Measurements from ENCODE around the gene SNCA.

The SNCA gene

DNA sequence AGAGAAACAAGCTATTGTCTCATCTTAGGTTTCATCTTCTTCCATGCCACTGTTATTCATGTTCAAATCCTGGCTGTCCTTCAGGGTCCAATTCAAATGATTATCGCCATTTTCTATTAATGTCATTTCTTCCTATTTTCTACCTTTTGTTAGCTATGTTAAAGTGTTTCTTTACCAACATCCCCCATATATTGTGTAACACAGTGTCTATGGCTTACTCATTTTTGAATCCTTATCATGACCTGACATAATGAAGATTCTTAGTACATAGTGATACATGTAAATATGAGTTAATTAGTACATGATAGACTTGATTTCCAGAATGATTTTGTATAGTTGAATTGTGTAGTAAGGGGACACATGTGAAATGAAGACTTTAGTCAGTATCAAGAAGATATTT, 152.4 kb downstream of the SNCA start:
- H4K20me1 ChIP-seq (ENCODE audit: control insufficient read depth, insufficient read depth, low read depth, low read length): no peaks in the 10 kb centered on the region
- no peaks in the 10 kb centered on the region for H3K4me1 ChIP-seq (ENCODE audit: control insufficient read depth, low read length)
- H3F3A ChIP-seq (ENCODE audit: control insufficient read depth, insufficient read depth): no peaks in the 10 kb centered on the region
- no peaks in the 10 kb centered on the region for H3K79me2 ChIP-seq (ENCODE audit: control insufficient read depth, low read length)
- H3K4me2 ChIP-seq (ENCODE audit: low read length): no peak overlapping the region
- H3K36me3 ChIP-seq (ENCODE audit: control insufficient read depth, low read length): no peaks in the 10 kb centered on the region
- H3K9me2 ChIP-seq (replicated peaks; ENCODE audit: control insufficient read depth, low read length): no peaks in the 10 kb centered on the region; the same call in 1 of the 2 replicates
- H3K27me3 ChIP-seq (ENCODE audit: control insufficient read depth, low read length): no peaks in the 10 kb centered on the region
- TF ChIP-seq CTCF (IDR thresholded peaks at IDR 0.05; ENCODE audit: low read depth, low read length, poor library complexity, severe bottlenecking) (no peak), EZH2phosphoT487 (IDR thresholded peaks at IDR 0.05; ENCODE audit: borderline replicate concordance, low read length) (no peak)
- H3K4me3 ChIP-seq (ENCODE audit: low read length): no peak overlapping the region
- H3K9me3 ChIP-seq (ENCODE audit: control insufficient read depth, insufficient read depth, low read length): no peaks in the 10 kb centered on the region
- H3K27ac ChIP-seq (ENCODE audit: low read depth, low read length): no peak overlapping the region

DNA sequence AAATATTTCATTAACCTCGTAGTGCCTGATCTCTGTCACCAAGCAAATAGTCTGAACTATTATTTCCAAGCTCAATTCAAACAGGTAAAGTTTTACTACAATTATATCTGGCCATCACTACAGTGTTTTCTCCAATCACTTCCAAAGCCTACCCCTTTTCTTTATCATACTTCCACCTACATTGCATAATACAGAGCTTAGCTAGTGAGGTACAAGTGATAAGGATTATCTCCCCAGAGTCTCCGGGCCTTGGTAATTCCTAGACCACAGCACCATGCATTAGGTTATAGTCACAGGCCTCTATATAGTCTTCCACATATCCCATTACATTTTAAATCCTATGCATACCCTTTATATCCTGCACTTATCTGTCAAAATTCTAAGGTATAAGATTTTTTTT, 154.2 kb downstream of the SNCA start:
- H3F3A ChIP-seq (ENCODE audit: control insufficient read depth, insufficient read depth): no peaks in the 10 kb centered on the region
- H3K9me3 ChIP-seq (ENCODE audit: control insufficient read depth, insufficient read depth, low read length): no peaks in the 10 kb centered on the region
- no peaks in the 10 kb centered on the region for H4K20me1 ChIP-seq (ENCODE audit: control insufficient read depth, insufficient read depth, low read depth, low read length)
- TF ChIP-seq CTCF (IDR thresholded peaks at IDR 0.05; ENCODE audit: low read depth, low read length, poor library complexity, severe bottlenecking) (no peak), EZH2phosphoT487 (IDR thresholded peaks at IDR 0.05; ENCODE audit: borderline replicate concordance, low read length) (no peak)
- H3K79me2 ChIP-seq (ENCODE audit: control insufficient read depth, low read length): no peaks in the 10 kb centered on the region
- no peaks in the 10 kb centered on the region for H3K4me1 ChIP-seq (ENCODE audit: control insufficient read depth, low read length)
- H3K36me3 ChIP-seq (ENCODE audit: control insufficient read depth, low read length): no peaks in the 10 kb centered on the region
- H3K9me2 ChIP-seq (replicated peaks; ENCODE audit: control insufficient read depth, low read length): no peaks in the 10 kb centered on the region; the same call in 1 of the 2 replicates
- H3K27me3 ChIP-seq (ENCODE audit: control insufficient read depth, low read length): no peaks in the 10 kb centered on the region
- no peak overlapping the region for H3K27ac ChIP-seq (ENCODE audit: low read depth, low read length)
- no peak overlapping the region for H3K4me3 ChIP-seq (ENCODE audit: low read length)
- H3K4me2 ChIP-seq (ENCODE audit: low read length): no peak overlapping the region

- no peaks in the 10 kb centered on the region for H3K79me2 ChIP-seq (ENCODE audit: control insufficient read depth, low read length)
- no peaks in the 10 kb centered on the region for H4K20me1 ChIP-seq (ENCODE audit: control insufficient read depth, insufficient read depth, low read depth, low read length)
- H3K27ac ChIP-seq (ENCODE audit: low read depth, low read length): no peak overlapping the region
- no peaks in the 10 kb centered on the region for H3K36me3 ChIP-seq (ENCODE audit: control insufficient read depth, low read length)
- H3K27me3 ChIP-seq (ENCODE audit: control insufficient read depth, low read length): no peaks in the 10 kb centered on the region
- H3K9me3 ChIP-seq (ENCODE audit: control insufficient read depth, insufficient read depth, low read length): no peaks in the 10 kb centered on the region
- TF ChIP-seq EZH2phosphoT487 (IDR thresholded peaks at IDR 0.05; ENCODE audit: borderline replicate concordance, low read length) (no peak), CTCF (IDR thresholded peaks at IDR 0.05; ENCODE audit: low read depth, low read length, poor library complexity, severe bottlenecking) (no peak)
- no peaks in the 10 kb centered on the region; the same call in 1 of the 2 replicates for H3K9me2 ChIP-seq (replicated peaks; ENCODE audit: control insufficient read depth, low read length)
- H3K4me2 ChIP-seq (ENCODE audit: low read length): no peak overlapping the region
- H3F3A ChIP-seq (ENCODE audit: control insufficient read depth, insufficient read depth): no peaks in the 10 kb centered on the region
- H3K4me3 ChIP-seq (ENCODE audit: low read length): no peak overlapping the region
- H3K4me1 ChIP-seq (ENCODE audit: control insufficient read depth, low read length): no peaks in the 10 kb centered on the region
Observed at GRCh38 chr4:89681671-89682070, 155.3 kb downstream of the SNCA start.
